ENCODE data around the gene CYCS. TPM values are rescaled to one million over a fixed set of nuclear protein-coding genes. Genes with fewer than 3 reads are reported as not detected.

Gene CYCS
- 73.0 and 85.0 TPM in 2 replicates for total RNA-seq

DNA sequence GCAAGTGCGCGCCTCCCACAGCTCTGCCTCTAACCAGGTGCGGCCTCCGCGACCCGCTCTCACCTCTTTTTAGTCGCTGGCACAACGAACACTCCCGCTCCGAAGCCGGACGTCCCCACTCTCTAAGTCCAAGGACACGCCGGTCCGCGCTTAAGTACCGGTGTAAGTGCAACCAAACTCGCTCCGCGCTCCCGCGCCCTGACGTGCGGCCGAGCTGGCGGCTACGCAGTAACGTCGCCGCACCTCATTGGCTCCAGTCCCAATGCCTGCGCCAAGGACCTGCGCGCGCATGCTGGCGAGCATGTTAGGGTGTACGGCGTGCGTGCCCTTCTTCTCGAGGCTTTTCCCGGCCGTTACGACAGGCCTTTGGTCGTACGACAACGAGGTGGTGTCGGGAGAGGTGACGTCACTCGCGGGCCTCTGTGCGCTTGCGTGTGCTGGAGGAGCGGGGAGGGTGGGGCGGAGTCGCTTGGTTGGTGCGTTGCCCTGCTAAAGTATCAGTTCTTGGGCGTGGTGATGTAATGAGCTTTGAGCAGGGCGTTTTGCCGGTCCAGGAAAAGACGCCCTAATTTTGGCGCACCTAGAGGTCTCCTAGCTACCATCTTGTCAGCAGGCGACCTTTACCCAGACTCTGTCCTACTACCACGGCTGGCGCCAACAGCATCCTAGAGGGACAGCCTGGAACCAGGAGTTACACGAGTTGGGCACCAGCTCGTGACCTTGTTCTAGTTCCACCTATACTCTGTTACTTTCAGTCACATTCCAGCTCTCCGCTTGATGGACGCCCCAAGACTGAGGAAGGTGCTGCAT, at the start of gene CYCS:
Gene CYCS (minus strand): TSS at position 124 of the 810 bp plus-strand sequence. CDS start 1,141 bp downstream, outside the sequence.
- Mint-ChIP-seq H3K36me3 (ENCODE audit: low read depth) (peaks cover 47% of the 10 kb centered on the region), H3K4me3 (peak within 1 kb of the TSS; percentile 99), H3K9me3 (no peaks in the 10 kb centered on the region), H3K27ac (peak within 1 kb of the TSS; percentile 99), H3K4me1 (peaks cover 31% of the 10 kb centered on the region), H3K27me3 (peaks cover 1% of the 10 kb centered on the region)
- ChIA-PET POLR2A (interaction anchor here (0.6 to 2.4 kb wide), 26 partner anchors 8 to 1635 kb away, joined by 3 to 41 read pairs (median 4); partner anchors contain the start of genes CCDC126, OSBPL3 and PALS2), CTCF (interaction anchor here (0.6 to 1.3 kb wide), 7 partner anchors 9 to 1579 kb away, joined by 3 to 5 read pairs (median 3); a partner anchor contains a TSS)
- TF ChIP-seq, protein P1, sequence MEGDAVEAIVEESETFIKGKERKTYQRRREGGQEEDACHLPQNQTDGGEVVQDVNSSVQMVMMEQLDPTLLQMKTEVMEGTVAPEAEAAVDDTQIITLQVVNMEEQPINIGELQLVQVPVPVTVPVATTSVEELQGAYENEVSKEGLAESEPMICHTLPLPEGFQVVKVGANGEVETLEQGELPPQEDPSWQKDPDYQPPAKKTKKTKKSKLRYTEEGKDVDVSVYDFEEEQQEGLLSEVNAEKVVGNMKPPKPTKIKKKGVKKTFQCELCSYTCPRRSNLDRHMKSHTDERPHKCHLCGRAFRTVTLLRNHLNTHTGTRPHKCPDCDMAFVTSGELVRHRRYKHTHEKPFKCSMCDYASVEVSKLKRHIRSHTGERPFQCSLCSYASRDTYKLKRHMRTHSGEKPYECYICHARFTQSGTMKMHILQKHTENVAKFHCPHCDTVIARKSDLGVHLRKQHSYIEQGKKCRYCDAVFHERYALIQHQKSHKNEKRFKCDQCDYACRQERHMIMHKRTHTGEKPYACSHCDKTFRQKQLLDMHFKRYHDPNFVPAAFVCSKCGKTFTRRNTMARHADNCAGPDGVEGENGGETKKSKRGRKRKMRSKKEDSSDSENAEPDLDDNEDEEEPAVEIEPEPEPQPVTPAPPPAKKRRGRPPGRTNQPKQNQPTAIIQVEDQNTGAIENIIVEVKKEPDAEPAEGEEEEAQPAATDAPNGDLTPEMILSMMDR (IDR thresholded peaks at IDR 0.05): no peak
- ATAC-seq (ENCODE audit: low read depth) (peak; percentile 91), DNase-seq (peak; percentile 98)
- intact Hi-C loops (cut with micrococcal nuclease): loop anchor here (1.0 to 10.0 kb wide), 11 partner anchors 8 to 1943 kb away; partner anchors contain the start of genes CCDC126, MALSU1, NUP42 and OSBPL3

DNA sequence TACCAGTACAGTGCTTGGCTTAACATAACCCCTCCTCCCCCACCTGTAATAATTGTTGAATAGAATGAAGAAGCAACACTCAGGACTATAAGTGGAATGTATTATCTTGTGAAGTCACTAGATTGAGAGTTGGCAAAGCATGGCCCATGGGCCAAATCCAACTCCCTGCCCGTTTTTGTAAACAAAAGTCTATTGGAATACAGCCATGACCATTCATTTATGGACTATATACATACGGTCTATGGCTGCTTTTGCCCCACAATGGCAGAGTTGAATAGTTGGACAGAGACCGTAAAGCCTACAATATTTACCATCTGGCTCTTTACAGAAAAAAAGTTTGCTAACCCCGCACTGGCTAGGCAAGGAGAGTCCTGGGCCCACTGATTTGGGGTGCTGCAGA, 48.1 kb upstream of the CYCS start:
- H3K9me3 Mint-ChIP-seq: no peaks in the 10 kb centered on the region
- no peak overlapping the region for H3K4me3 Mint-ChIP-seq
- TF ChIP-seq, protein P1 (IDR thresholded peaks at IDR 0.05): no peak
- ChIA-PET CTCF (no interaction called here), POLR2A (no interaction called here)
- H3K36me3 Mint-ChIP-seq (ENCODE audit: low read depth): peaks cover 51% of the 10 kb centered on the region
- no peaks in the 10 kb centered on the region for H3K27me3 Mint-ChIP-seq
- no peak overlapping the region for H3K27ac Mint-ChIP-seq
- intact Hi-C loops (cut with micrococcal nuclease): no loop called here
- ATAC-seq (ENCODE audit: low read depth): no peak
- peaks cover 2% of the 10 kb centered on the region for H3K4me1 Mint-ChIP-seq
- DNase-seq: no peak

DNA sequence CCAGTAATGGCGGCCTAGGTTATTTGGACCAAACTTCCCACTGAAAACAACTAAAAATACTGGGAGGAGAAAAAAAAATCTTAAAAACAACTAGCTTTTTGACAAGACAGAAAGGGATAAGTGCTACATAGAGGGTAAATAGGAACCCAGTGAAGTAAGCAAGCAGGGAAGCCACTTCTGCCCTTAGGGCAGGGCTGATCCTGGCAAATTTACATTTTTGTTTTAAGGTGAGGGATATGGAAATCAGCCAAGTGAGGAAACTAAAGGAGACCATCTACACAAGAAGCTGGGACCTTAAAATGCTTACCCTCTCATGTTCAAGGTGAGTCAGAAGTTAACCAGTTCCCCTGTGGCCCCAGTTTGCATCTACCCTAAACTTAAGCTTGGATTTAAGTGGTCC, 46.5 kb upstream of the CYCS start:
- H3K9me3 Mint-ChIP-seq: no peaks in the 10 kb centered on the region
- ATAC-seq (ENCODE audit: low read depth) (no peak), DNase-seq (no peak)
- no peak overlapping the region for H3K4me3 Mint-ChIP-seq
- CTCF ChIA-PET: no interaction called here
- TF ChIP-seq, protein P1 (IDR thresholded peaks at IDR 0.05): no peak
- H3K36me3 Mint-ChIP-seq (ENCODE audit: low read depth): peaks cover 51% of the 10 kb centered on the region
- POLR2A ChIA-PET: interaction anchor here (1.8 kb wide), 1 partner anchor 8 kb away, joined by 6 read pairs; a partner anchor contains a TSS
- no peaks in the 10 kb centered on the region for H3K27me3 Mint-ChIP-seq
- intact Hi-C loops (cut with micrococcal nuclease): no loop called here
- no peak overlapping the region for H3K27ac Mint-ChIP-seq
- peaks cover 2% of the 10 kb centered on the region for H3K4me1 Mint-ChIP-seq

DNA sequence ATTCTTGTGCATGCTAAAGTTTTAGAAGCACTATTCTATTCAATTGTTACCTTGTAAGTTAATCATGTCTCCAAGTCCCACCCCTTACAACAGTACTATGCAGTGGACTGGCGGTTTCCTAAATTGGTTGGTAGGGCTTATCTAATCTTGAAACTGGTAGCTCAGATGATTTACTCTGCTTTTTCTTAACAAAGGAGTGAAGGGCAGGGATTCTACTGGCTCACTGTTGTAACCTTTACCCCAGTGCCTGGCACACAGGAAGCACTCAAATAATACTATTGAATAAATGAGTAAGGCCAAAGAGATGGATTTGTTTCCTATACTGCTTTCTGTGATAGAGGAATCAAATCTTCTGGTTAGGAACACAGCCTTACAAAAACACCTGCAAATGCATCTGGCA, 46.0 kb upstream of the CYCS start:
- Mint-ChIP-seq H3K9me3 (no peaks in the 10 kb centered on the region), H3K4me1 (peaks cover 2% of the 10 kb centered on the region), H3K36me3 (ENCODE audit: low read depth) (peaks cover 49% of the 10 kb centered on the region), H3K4me3 (no peak overlapping the region), H3K27ac (no peak overlapping the region), H3K27me3 (no peaks in the 10 kb centered on the region)
- no peak for ATAC-seq (ENCODE audit: low read depth)
- TF ChIP-seq, protein P1 (IDR thresholded peaks at IDR 0.05): no peak
- intact Hi-C loops (cut with micrococcal nuclease): no loop called here
- CTCF ChIA-PET: no interaction called here
- POLR2A ChIA-PET: interaction anchor here (1.8 kb wide), 1 partner anchor 9 kb away, joined by 6 read pairs; a partner anchor contains a TSS
- no peak for DNase-seq

DNA sequence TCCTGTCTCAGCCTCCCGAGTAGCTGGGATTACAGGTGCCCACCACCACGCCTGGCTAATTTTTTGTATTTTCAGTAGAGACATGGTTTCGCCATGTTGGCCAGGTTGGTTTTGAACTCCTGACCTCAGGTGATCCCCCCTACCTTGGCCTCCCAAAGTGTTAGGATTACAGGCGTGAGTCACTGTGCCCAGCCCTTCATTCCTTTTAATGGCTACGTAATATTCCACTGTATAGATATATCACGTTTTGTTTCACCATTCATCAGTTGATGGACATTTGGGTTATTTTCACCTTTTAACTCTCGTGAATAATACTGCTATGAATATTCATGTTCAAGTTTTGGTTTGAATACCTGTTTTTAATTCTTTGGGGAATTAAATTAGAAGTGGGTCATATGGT, 44.6 kb upstream of the CYCS start:
- POLR2A ChIA-PET: interaction anchor here (1.8 kb wide), 1 partner anchor 10 kb away, joined by 6 read pairs; a partner anchor contains a TSS
- DNase-seq (no peak), ATAC-seq (ENCODE audit: low read depth) (no peak)
- no peaks in the 10 kb centered on the region for H3K27me3 Mint-ChIP-seq
- H3K4me1 Mint-ChIP-seq: peaks cover 2% of the 10 kb centered on the region
- peaks cover 50% of the 10 kb centered on the region for H3K36me3 Mint-ChIP-seq (ENCODE audit: low read depth)
- intact Hi-C loops (cut with micrococcal nuclease): no loop called here
- TF ChIP-seq, protein P1 (IDR thresholded peaks at IDR 0.05): no peak
- no peak overlapping the region for H3K27ac Mint-ChIP-seq
- no peaks in the 10 kb centered on the region for H3K9me3 Mint-ChIP-seq
- H3K4me3 Mint-ChIP-seq: no peak overlapping the region
- CTCF ChIA-PET: no interaction called here
